ENCODE data around the gene TAS2R1.

DNA sequence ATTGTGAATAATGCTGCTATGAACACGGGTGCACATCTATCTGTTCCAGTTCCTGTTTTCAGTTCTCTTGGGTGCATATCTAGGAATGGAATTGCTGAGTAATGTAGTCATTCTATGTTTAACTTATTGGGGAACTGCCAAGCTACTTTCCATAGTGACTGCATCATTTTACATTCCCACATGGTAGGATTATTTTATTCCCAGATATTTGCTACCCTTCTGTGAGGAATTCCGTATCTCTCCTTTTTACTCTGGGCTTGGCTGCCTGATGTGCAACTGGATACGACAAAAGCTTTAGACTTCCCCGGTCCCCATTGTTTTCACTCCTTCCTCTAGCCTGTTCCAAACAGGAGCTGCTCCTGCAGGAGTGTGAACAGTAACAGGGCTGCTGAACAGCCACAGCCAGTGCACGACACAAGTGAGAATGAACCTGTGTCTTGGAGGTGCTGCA, 7.2 kb downstream of the TAS2R1 start:
- TF ChIP-seq, protein P1, sequence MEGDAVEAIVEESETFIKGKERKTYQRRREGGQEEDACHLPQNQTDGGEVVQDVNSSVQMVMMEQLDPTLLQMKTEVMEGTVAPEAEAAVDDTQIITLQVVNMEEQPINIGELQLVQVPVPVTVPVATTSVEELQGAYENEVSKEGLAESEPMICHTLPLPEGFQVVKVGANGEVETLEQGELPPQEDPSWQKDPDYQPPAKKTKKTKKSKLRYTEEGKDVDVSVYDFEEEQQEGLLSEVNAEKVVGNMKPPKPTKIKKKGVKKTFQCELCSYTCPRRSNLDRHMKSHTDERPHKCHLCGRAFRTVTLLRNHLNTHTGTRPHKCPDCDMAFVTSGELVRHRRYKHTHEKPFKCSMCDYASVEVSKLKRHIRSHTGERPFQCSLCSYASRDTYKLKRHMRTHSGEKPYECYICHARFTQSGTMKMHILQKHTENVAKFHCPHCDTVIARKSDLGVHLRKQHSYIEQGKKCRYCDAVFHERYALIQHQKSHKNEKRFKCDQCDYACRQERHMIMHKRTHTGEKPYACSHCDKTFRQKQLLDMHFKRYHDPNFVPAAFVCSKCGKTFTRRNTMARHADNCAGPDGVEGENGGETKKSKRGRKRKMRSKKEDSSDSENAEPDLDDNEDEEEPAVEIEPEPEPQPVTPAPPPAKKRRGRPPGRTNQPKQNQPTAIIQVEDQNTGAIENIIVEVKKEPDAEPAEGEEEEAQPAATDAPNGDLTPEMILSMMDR (IDR thresholded peaks at IDR 0.05), result no peak
- no peak for TF ChIP-seq POLR2A (IDR thresholded peaks at IDR 0.05)

Measured in esophagus squamous epithelium (tissue), 4 donors.